ENCODE data around the gene CDIPT. TPM values are rescaled to one million over a fixed set of nuclear protein-coding genes. Genes with fewer than 3 reads are reported as not detected.

CDIPT gene
- total RNA-seq, 1 experiment from 2014 or later: 58.3 TPM

DNA sequence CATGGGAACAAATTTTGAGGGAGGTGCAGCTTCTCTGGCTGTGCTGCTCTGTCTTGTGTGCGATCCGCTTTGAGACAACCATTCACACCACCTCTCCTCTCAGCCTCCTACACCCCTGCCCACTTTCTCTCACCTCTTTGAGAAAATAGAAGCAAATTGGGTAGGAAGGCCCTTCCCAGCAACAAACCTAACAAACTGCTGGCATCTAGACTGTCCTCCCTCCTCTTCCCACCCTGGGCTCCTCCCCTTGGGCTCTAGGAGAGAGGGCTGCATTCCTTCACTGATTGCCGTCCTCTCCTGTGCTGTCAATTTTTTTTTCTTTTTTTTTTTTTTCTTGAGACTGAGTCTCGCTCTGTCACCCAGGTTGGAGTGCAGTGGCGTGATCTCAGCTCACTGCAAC, 13.5 kb downstream of the CDIPT start (continued):
- TF ChIP-seq ZNF274 (IDR thresholded peaks at IDR 0.05; ENCODE audit: low read depth, low read length) (no peak), EZH2 (IDR thresholded peaks at IDR 0.05) (no peak), POLR2A (IDR thresholded peaks at IDR 0.05; ENCODE audit: borderline replicate concordance, extremely low read depth, insufficient read depth, insufficient read length) (no peak), EGR1 (IDR thresholded peaks at IDR 0.05; ENCODE audit: low read depth) (no peak), RAD21 (IDR thresholded peaks at IDR 0.05; ENCODE audit: low read depth) (no peak), SP1 (IDR thresholded peaks at IDR 0.05; ENCODE audit: low read depth) (no peak)

DNA sequence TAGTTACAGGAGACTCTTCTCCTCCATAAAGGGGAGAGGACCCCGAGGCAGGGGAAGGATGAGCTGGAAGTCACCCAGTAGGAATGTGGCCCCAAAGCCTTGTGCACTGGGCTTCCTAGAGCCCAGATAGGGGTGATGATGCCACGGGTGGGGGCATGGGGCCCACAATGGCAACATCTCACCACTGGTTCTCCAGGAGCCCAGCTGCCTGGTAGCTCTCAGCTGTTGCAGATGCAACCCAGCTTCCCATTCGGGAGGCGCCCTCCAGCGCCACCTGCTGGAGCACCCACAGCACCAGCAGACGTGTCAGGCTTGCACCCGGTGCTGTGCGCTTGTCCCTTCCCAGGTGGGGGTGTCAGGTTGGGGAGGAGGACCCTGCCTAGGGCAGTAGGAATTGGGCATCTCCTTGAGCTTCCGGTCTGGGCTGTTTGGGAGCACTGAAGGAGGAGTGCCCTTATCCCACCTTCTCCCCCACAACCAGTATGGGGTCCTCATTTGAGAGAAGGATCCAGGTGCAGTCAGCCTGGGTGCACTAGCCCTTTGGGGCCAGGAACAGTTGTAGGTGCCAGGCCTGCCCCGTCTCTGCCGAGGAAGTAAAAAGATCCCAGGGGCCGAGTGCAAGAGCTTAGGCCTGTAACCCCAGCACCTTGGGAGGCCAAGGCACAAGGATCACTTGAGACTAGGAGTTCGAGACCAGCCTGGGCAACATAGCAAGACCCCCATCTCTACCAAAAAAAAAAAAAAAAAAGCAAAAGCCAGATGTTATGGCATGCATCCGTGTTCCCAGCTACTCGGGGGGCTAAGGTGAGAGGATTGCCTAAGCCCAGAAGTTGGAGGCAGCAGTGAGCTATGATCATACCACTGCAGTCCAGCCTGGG, 14.4 kb downstream of the CDIPT start:
- H4K20me1 ChIP-seq (ENCODE audit: insufficient read depth): no peaks in the 10 kb centered on the region
- BruUV-seq (replicated peaks): no TSS peak
- no peak overlapping the region for H2AFZ ChIP-seq (ENCODE audit: low read depth, low read length, poor library complexity, severe bottlenecking)
- no peaks in the 10 kb centered on the region for H3K9me3 ChIP-seq (ENCODE audit: control insufficient read depth in 1 of 2, insufficient read depth in 1 of 2, low read depth in 1 of 2, low read length in 2 of 2)
- no peak overlapping the region for H3K9ac ChIP-seq (ENCODE audit: low read length)
- ChIA-PET RAD21 (ENCODE audit: low non-redundant PET in 1 of 2, low total read pairs in 2 of 2, uncharacterized antibody in 2 of 2, unreplicated experiment in 2 of 2) (interaction anchor here (0.8 to 1.6 kb wide), 7 partner anchors 29 to 183 kb away, joined by 3 to 8 read pairs (median 4); partner anchors contain the start of genes PAGR1 (in 2 of the 2) and MVP (in 1 of the 2)), POLR2A (interaction anchor here (1.3 to 1.9 kb wide), 3 partner anchors 10 to 28 kb away, joined by 5 to 14 read pairs (median 6); partner anchors contain the start of gene MVP), CTCF (interaction anchor here (0.6 to 3.7 kb wide), 33 partner anchors 8 to 184 kb away, joined by 3 to 36 read pairs (median 5); partner anchors contain the start of genes CDIPT, MAZ, MVP and PAGR1)
- no peaks in the 10 kb centered on the region for H3K27me3 ChIP-seq (ENCODE audit: insufficient read depth, low read length)
- peak; percentile 84 to 97 (median 95) for TF ChIP-seq CTCF (IDR thresholded peaks at IDR 0.05 in 2 of 3, conservative IDR thresholded peaks at IDR 0.05 in 1 of 3; ENCODE audit: borderline replicate concordance in 1 of 3, insufficient read depth in 1 of 3, low read depth in 2 of 3, low read length in 2 of 3)
- no peak for TF ChIP-seq MAX (IDR thresholded peaks at IDR 0.05)
- TF ChIP-seq CEBPB (IDR thresholded peaks at IDR 0.05; ENCODE audit: low read depth): no peak
- peak; percentile 93 for TF ChIP-seq RAD21 (IDR thresholded peaks at IDR 0.05; ENCODE audit: low read depth)
- peak; percentile 93 for ATAC-seq
- no peak overlapping the region for H3K4me3 ChIP-seq (replicated peaks in 1 of 2; ENCODE audit: low read depth in 1 of 2, low read length in 2 of 2)
- no peaks in the 10 kb centered on the region for H3K79me2 ChIP-seq (ENCODE audit: insufficient read depth, low read length)
- peak; percentile 44 for DNase-seq (ENCODE audit: low read depth, low spot score)
- no peak overlapping the region for H3K4me2 ChIP-seq (ENCODE audit: low read length)
- peaks cover 0 to 2% of the 10 kb centered on the region in 2 experiments; a peak in 2 of 4 replicates for H3K36me3 ChIP-seq (ENCODE audit: control insufficient read depth in 1 of 2, insufficient read depth in 2 of 2, low read length in 2 of 2)
- H3K27ac ChIP-seq (ENCODE audit: low read depth, low read length): no peak overlapping the region
- intact Hi-C loops (cut with micrococcal nuclease): loop anchor here (1.0 kb wide), 1 partner anchor 148 kb away; no protein-coding TSS in a partner anchor
- no peaks in the 10 kb centered on the region for H3K9me2 ChIP-seq (ENCODE audit: insufficient read depth)
- peaks cover 0 to 5% of the 10 kb centered on the region in 2 experiments; a peak in 3 of 4 replicates for H3K4me1 ChIP-seq (ENCODE audit: control insufficient read depth in 1 of 2, insufficient read depth in 2 of 2, low read length in 2 of 2)

All from HCT116 (cell line).